CD14-positive monocyte (primary cell): ENCODE measurements around the gene FAM53A. TPM values are rescaled to one million over a fixed set of nuclear protein-coding genes. Genes with fewer than 3 reads are reported as not detected.

Source experiments
- DNase-seq, 3 donors: peaks; one replicate each; pipeline ENCODE4 v3.0.0-alpha.2; 2011 to 2022
- H2AFZ ChIP-seq: 2 replicates; pipeline ENCODE4 v1.6.0; 2012; ENCODE audit warnings: mild to moderate bottlenecking, low read depth, low read length, inconsistent platforms; ENCODE audit not compliant: insufficient read depth, poor library complexity, severe bottlenecking
- H3K27ac ChIP-seq, 2 donors: 1 replicate in 1 of 2; 2 replicates in 1 of 2; pipeline ENCODE4 v1.5.1; 2012 to 2013; ENCODE audit warnings: low read length in 2 of 2, control low read depth in 1 of 2, inconsistent platforms in 1 of 2, low read depth in 1 of 2, mild to moderate bottlenecking in 1 of 2
- H3K27me3 ChIP-seq, 2 donors: one replicate each; pipeline versions ENCODE4 v1.6.0 to v1.6.1; 2011 to 2013; ENCODE audit warnings: low read length in 2 of 2; ENCODE audit not compliant: control insufficient read depth in 2 of 2, insufficient read depth in 2 of 2
- H3K36me3 ChIP-seq, 2 donors: replicated peaks in 1 of 2; 1 replicate in 1 of 2; 2 replicates in 1 of 2; pipeline versions ENCODE4 v1.5.1 to v1.6.1; 2012 to 2013; ENCODE audit warnings: low read length in 2 of 2, control low read depth in 1 of 2, inconsistent platforms in 1 of 2, mild to moderate bottlenecking in 1 of 2; ENCODE audit not compliant: insufficient read depth in 2 of 2, control insufficient read depth in 1 of 2
- H3K4me1 ChIP-seq, 2 donors: 1 replicate in 1 of 2; 2 replicates in 1 of 2; pipeline versions ENCODE4 v1.5.1 to v1.6.1; 2012 to 2013; ENCODE audit warnings: low read length in 2 of 2, control low read depth in 1 of 2, inconsistent platforms in 1 of 2, mild to moderate bottlenecking in 1 of 2, moderate library complexity in 1 of 2; ENCODE audit not compliant: insufficient read depth in 2 of 2, control insufficient read depth in 1 of 2
- H3K4me2 ChIP-seq: replicated peaks from 2 replicates; pipeline ENCODE3; 2012; ENCODE audit warnings: low read length, moderate library complexity, mild to moderate bottlenecking; ENCODE audit not compliant: poor library complexity, severe bottlenecking; ENCODE audit errors: extremely low read depth
- H3K4me3 ChIP-seq, 3 experiments: fragments of 200-600 bp in 1 of 3; sonication (generic) in 1 of 3; replicated peaks in 1 of 3; 1 replicate in 2 of 3; 2 replicates in 1 of 3; pipeline ENCODE4 v1.5.1; 2011 to 2013; ENCODE audit warnings: low read length in 3 of 3, mild to moderate bottlenecking in 3 of 3, control low read depth in 2 of 3, low read depth in 2 of 3, inconsistent platforms in 1 of 3, moderate library complexity in 1 of 3
- H3K79me2 ChIP-seq: 2 replicates; pipeline ENCODE4 v1.6.0; 2012; ENCODE audit warnings: mild to moderate bottlenecking, control low read depth, inconsistent platforms, low read length, moderate library complexity; ENCODE audit not compliant: insufficient read depth
- H3K9ac ChIP-seq: 2 replicates; pipeline ENCODE4 v1.6.0; 2017; ENCODE audit warnings: low read length, mild to moderate bottlenecking; ENCODE audit not compliant: insufficient read depth, poor library complexity, severe bottlenecking
- H3K9me3 ChIP-seq, 2 donors: replicated peaks in 1 of 2; 1 replicate in 1 of 2; 2 replicates in 1 of 2; pipeline versions ENCODE4 v1.5.1 to v1.6.1; 2012 to 2013; ENCODE audit warnings: low read length in 2 of 2, control low read depth in 1 of 2; ENCODE audit not compliant: control insufficient read depth in 1 of 2, insufficient read depth in 1 of 2
- H4K20me1 ChIP-seq: 2 replicates; pipeline ENCODE4 v1.6.0; 2012; ENCODE audit warnings: mild to moderate bottlenecking, low read length, control low read depth, moderate library complexity; ENCODE audit not compliant: insufficient read depth
- H3K27ac Mint-ChIP-seq, 7 donors: one replicate each; pipeline ENCODE4 v1.8.0; 2020; ENCODE audit warnings: mild to moderate bottlenecking in 7 of 7, mixed read lengths in 7 of 7, moderate library complexity in 6 of 7, inconsistent platforms in 2 of 7
- H3K27me3 Mint-ChIP-seq, 3 donors: one replicate each; pipeline ENCODE4 v1.8.0; 2021 to 2022; ENCODE audit warnings: low read depth in 3 of 3, mild to moderate bottlenecking in 3 of 3, mixed read lengths in 3 of 3, moderate library complexity in 3 of 3, inconsistent platforms in 1 of 3
- H3K36me3 Mint-ChIP-seq, 2 donors: one replicate each; pipeline ENCODE4 v1.8.0; 2020; ENCODE audit warnings: mixed read lengths in 2 of 2, inconsistent platforms in 1 of 2, mild to moderate bottlenecking in 1 of 2
- H3K4me1 Mint-ChIP-seq: one replicate; pipeline ENCODE4 v1.8.0; 2020; ENCODE audit warnings: mild to moderate bottlenecking, mixed read lengths
- H3K4me3 Mint-ChIP-seq, 2 donors: one replicate each; pipeline ENCODE4 v1.8.0; 2020; ENCODE audit warnings: mild to moderate bottlenecking in 2 of 2, mixed read lengths in 2 of 2, moderate library complexity in 1 of 2
- H3K9me3 Mint-ChIP-seq, 7 donors: one replicate each; pipeline ENCODE4 v1.8.0; 2020 to 2022; ENCODE audit warnings: mixed read lengths in 7 of 7, mild to moderate bottlenecking in 6 of 7, moderate library complexity in 6 of 7, inconsistent platforms in 2 of 7
- WGBS: methylation state at CpG from one replicate; pipeline ENCODE4 v1.1.5; 2013; ENCODE audit warnings: missing lambda C conversion rate; ENCODE audit not compliant: insufficient coverage; 5-methylcytosine and 5-hydroxymethylcytosine counted together
- intact Hi-C, 2 donors: fragments of 100-400 bp; cut with micrococcal nuclease; formaldehyde crosslinking; loops; one replicate each; pipeline versions ENCODE4 v1.15.0 to v1.15.1; 2023
- polyA plus RNA-seq, 3 donors: library from polyadenylated mRNA; depleted of rRNA in 1 of 3; unstranded in 2 of 3; stranded (reverse) in 1 of 3; fragments of 300-500 nt in 2 of 3; fragments of >200 nt in 1 of 3; fragmentation: Illumina TruSeq in 2 of 3; gene quantifications; 1 replicate in 2 of 3; 2 replicates in 1 of 3; pipeline ENCODE4 v1.2.3, GENCODE V29; 2012 to 2021
- TF ChIP-seq, protein P1 (sequence below): fragments of 200-600 bp; IDR thresholded peaks from one replicate; pipeline ENCODE4 v1.8.0; 2022; ENCODE audit warnings: antibody characterized with exemption, mild to moderate bottlenecking

FAM53A gene
- polyA plus RNA-seq, 3 donors, result 0.40 to 0.82 (median 0.76) TPM

DNA sequence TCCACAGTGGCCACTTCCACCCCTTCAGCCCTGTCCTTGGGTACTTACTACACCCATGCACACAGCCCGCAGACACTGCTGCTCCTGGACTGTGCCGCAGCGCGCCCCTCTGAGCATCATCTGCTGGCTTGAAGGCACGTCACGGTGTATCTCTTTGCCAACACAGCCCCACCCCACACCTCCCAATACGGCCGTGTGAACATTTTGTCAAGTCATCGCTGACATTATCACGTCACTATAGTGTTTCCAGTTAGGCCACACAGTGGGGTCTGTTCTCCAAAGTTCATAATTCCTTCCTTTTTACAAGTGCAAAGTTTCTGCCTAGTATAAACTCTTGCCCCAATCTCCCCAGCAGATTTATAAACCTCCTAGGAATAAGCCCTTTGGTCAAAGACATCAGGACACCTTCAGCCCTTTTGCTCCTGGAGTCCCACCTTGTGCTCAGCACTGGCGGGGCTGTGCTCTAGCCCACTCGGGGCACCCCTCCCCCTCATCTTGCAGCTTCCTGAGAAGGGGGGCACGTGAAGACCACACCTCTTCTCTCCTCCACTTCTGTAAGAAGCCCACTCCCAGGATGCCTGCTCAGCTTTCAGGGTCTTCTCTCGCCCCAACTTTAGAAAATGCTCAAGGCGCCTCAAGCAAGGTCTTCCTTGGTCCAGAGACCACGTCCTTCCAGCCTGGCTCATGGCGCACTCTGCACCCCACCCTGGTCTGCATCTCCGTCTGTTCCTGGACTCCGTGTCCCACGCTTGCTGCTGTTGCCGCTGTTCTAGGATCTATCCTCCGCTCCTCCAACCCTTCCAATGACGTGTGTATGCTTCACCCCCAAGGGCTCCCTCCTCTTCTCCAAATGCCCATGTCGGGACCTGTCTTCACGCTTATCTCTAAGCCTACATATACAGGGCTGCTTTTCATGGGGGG is 7.2 kb downstream of the FAM53A start:
- Histone ChIP-seq H2AFZ (no peak overlapping the region), H3K4me3 (no peak overlapping the region), H3K4me1 (peaks cover 4 to 7% of the 10 kb centered on the region in 2 donors), H3K27ac (no peak overlapping the region), H3K36me3 (no peaks in the 10 kb centered on the region), H3K4me2 (no peak overlapping the region), H3K9me3 (no peaks in the 10 kb centered on the region), H4K20me1 (no peaks in the 10 kb centered on the region), H3K9ac (no peak overlapping the region), H3K79me2 (no peaks in the 10 kb centered on the region), H3K27me3 (no peaks in the 10 kb centered on the region)
- intact Hi-C loops, result no loop called here
- H3K4me3 Mint-ChIP-seq, result no peak overlapping the region
- WGBS, result 64% methylated on average over 21 of the region's 25 CpGs
- peaks cover 11% of the 10 kb centered on the region for H3K4me1 Mint-ChIP-seq
- no peaks in the 10 kb centered on the region for H3K36me3 Mint-ChIP-seq
- peak overlapping the region in 5 of 7 donors; percentile 22 to 83 (median 54) for H3K27ac Mint-ChIP-seq
- H3K9me3 Mint-ChIP-seq, result peaks cover 0 to 1% (median 0%) of the 10 kb centered on the region in 7 donors
- DNase-seq, result peak in 2 of 3 donors; percentile 11 to 42
- TF ChIP-seq, protein P1, sequence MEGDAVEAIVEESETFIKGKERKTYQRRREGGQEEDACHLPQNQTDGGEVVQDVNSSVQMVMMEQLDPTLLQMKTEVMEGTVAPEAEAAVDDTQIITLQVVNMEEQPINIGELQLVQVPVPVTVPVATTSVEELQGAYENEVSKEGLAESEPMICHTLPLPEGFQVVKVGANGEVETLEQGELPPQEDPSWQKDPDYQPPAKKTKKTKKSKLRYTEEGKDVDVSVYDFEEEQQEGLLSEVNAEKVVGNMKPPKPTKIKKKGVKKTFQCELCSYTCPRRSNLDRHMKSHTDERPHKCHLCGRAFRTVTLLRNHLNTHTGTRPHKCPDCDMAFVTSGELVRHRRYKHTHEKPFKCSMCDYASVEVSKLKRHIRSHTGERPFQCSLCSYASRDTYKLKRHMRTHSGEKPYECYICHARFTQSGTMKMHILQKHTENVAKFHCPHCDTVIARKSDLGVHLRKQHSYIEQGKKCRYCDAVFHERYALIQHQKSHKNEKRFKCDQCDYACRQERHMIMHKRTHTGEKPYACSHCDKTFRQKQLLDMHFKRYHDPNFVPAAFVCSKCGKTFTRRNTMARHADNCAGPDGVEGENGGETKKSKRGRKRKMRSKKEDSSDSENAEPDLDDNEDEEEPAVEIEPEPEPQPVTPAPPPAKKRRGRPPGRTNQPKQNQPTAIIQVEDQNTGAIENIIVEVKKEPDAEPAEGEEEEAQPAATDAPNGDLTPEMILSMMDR, result no peak
- peaks cover 0 to 6% (median 4%) of the 10 kb centered on the region in 3 donors for H3K27me3 Mint-ChIP-seq

DNA sequence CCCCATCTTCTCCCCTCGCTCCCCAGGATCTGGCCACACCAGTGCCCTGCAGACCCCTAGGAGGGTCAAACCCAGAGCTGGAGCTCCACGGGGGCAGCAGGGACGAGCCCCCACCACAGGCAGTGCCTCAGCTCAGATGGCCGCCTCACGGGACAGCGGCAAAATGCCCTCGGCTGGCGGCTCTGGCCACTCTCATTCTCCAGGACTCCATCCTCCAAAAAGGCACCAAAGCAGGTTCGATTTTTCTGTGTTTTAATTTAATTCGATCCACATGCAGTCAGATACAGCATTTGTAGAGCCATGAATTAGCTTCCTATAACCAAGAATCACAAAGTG is 8.3 kb downstream of the FAM53A start:
- 82% methylated on average over 9 of the region's 10 CpGs for WGBS
- H3K27me3 ChIP-seq, result no peaks in the 10 kb centered on the region
- no peaks in the 10 kb centered on the region for H4K20me1 ChIP-seq
- intact Hi-C loops, result no loop called here
- no peaks in the 10 kb centered on the region for H3K79me2 ChIP-seq
- peaks cover 4 to 7% of the 10 kb centered on the region in 2 donors for H3K4me1 ChIP-seq
- H2AFZ ChIP-seq, result no peak overlapping the region
- H3K4me2 ChIP-seq, result no peak overlapping the region
- H3K4me3 ChIP-seq, result no peak overlapping the region
- Mint-ChIP-seq H3K9me3 (peaks cover 0 to 1% (median 0%) of the 10 kb centered on the region in 7 donors), H3K27ac (no peak overlapping the region), H3K4me3 (no peak overlapping the region), H3K4me1 (peaks cover 11% of the 10 kb centered on the region), H3K36me3 (no peaks in the 10 kb centered on the region), H3K27me3 (peaks cover 0 to 4% (median 4%) of the 10 kb centered on the region in 3 donors)
- no peak overlapping the region for H3K27ac ChIP-seq
- DNase-seq, result no peak
- TF ChIP-seq, protein P1, result no peak
- no peaks in the 10 kb centered on the region for H3K9me3 ChIP-seq
- no peaks in the 10 kb centered on the region for H3K36me3 ChIP-seq
- H3K9ac ChIP-seq, result no peak overlapping the region
